ENCODE results near the gene SKP1.
A peak's percentile ranks its signal among the peaks of the same experiment; 100 is the strongest.
"Not testable (repeated sequence)": the region's sequence is repeated elsewhere in the genome, so short reads cannot be mapped to it uniquely, and the experiment has no call there.

The SKP1 gene

GRCh38 chr5:134176511-134177368 is at the start of gene SKP1:
TSS of gene SKP1 (minus strand) at chr5:134176950. CDS start at chr5:134174022, 2,928 bp downstream.
- peak; percentile 68 for DNase-seq

DNA sequence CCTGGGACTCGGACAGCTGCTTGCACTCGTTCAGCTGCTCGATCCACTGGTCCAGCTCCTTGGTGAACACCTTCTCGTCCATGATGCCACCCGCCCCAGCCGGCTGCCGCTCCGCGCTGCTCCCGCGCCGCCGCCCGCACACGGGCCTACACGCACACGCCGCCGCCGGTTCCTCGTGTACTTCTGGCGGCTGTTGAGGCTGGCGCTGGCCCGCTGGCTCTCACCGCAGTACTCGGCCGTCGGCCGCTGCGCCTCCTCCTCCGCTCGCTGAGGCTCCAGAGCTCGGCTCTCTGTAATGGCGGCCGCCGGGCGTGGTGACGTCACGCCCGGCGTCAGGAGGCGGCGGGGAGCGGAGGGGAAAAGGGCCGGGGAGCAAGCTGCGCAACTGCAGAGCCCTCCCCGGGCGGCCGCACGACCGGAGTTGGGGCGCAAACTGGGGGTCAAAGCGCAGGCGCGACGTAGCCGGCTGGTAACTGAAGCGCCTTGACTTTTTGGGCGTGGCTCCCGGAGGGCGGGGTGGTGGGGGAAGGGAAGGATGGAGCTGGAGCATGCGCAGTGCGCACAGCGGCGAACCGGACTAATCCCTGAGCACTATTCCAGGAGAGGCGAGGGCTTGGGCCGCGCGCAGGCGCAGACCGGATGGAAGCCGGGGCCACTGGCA is 49.2 kb upstream of the SKP1 start, which contains the start of gene PPP2CA:
PPP2CA (minus strand) TSS at position 294 of the 661 bp plus-strand sequence; CDS start at position 82, 212 bp downstream.
- DNase-seq: peak; percentile 95

DNA sequence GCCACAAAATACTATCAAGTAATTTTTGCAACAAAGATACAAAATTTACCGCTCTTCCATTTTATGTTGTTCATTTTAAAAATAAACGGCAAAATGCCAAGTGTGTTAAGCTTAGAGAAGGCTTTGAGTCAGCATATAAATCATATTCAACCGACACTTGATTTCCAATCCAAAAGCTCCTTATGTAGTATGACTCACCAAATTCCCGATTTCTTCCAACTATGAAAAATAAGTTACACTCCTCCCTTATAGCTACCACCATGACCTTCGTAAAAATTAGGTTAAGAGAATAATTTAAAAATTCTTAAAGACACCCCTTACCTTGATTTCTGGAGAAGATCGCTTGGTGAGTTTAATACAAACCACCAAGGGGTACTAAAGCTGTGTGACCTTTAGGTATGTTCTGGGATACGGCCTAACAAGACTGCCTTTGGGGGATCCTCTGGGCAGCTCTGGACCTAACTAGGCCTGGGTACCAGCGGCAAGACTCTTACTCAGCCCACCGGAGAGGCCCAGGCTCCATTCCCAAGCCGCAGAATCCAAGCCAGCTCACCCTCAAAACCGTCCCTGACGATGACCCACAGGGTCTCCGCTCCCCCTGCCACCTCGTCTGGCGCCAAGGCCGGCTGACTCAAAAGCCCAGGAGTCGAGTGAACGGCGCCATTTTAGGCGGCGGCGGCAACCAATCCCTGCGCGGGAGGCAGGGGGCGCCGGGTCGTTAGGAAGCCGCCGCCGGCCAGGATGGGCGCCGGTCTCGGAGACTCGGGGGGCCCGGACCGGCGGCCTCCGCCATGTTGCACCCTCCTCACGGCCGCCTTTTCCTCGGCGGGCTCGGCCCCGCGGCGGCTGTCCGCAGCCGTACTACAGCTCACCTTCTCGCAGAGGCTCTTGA is 48.4 kb upstream of the SKP1 start:
- DNase-seq: peak; percentile 37

DNA sequence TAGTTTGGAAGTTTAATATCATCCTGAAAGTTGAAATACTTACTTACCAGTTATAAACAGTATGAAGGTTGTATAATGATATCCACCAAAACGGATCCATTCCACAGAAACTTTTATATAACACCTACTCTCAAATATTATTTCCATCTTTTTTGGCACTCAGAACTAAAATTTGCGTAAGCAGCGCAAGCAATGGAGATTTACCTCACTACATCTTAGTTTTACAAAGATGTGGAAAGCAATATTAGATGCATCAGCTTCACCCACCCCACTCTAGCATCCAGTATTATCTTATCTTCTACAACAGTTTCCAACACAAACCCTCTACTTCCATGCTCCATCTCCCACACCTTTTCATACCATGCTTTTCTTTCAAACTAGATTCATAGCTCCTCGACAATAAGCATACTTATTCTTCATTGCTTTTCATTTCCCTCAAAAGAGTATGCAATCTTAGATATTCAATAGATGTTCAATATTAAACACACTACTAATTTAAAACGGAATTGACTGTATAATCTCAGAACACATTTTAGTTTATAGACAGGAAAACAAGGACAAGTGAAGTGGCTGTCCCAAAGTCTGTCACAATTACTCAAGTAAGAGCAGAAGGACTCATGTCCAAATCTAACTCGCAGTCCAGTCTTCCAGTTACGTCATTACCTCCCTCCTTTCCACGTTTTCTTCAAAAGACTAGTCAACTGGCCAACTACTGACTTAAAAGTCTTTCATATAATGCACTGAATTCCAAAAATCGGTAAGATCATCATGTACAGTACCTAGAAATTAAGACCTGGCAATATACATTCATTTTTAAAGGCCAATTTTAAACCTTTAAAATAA is 46.9 kb upstream of the SKP1 start:
- no peak for DNase-seq

DNA sequence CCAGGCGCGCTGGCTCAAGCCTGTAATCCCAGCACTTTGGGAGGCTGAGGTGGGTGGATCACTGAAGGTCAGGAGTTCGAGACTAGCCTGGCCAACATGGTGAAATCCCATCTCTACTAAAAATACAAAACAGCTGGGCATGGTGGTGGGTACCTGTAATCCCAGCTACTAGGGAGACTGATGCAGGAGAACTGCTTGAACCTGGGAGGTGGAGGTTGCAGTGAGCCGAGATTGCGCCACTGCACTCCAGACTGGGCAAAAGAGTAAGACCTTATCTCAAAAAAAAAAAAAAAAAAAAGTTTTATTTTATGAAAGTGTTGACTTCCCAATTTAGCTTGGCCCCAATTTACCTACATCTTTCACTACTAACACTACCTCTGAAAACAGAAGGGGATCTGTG is 44.9 kb upstream of the SKP1 start:
- not testable (repeated sequence) for DNase-seq

DNA sequence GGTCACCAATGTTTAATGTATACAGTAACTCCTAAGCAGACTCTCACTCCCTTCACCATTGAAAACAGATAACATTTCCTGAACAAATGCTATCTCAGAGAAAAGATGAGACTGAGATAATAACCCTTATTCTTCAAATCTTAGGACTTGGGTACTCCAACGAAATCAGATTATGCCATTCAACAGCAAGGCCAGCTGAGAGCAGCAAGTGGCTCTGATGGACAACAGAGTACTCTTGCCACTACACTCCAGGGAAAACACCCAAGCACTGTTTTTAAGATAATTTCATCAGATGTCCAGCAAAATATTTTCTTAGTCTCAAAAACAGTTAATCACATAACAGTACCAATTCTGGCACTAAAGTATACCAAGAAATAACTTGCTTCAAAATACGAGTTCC is 39.0 kb upstream of the SKP1 start:
- no peak for DNase-seq

DNA sequence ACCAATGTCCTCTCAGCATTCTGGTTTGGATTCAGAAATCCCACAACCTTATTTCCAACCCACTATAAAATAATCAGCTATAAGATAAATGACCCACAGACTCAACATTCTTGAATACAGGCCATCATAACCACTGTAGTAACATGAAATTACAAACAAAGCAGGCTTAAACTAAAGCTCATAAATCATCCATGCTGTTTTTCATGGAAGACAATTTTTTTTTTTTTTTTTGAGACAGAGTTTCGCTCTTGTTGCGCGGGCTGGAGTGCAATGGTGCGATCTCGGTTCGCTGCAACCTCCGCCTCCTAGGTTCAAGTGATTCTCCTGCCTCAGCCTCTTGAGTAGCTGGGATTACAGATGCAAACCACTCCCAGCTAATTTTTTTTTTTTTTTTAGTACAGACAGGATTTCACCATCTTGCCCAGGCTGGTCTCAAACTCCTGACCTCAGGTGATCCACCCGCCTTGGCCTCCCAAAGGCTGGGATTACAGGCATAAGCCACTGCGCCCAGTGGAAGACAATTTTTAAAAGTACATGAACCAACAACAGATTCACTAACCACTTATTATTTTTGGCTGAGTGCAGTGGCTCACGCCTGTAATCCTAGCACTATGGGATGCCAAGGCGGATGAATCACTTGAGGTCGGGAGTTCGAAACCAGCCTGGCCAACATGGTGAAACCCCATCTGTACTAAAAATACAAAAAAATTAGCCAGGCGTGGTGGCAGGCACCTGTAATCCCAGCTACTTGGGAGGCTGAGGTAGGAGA is 34.7 kb upstream of the SKP1 start:
- not testable (repeated sequence) for DNase-seq

DNA sequence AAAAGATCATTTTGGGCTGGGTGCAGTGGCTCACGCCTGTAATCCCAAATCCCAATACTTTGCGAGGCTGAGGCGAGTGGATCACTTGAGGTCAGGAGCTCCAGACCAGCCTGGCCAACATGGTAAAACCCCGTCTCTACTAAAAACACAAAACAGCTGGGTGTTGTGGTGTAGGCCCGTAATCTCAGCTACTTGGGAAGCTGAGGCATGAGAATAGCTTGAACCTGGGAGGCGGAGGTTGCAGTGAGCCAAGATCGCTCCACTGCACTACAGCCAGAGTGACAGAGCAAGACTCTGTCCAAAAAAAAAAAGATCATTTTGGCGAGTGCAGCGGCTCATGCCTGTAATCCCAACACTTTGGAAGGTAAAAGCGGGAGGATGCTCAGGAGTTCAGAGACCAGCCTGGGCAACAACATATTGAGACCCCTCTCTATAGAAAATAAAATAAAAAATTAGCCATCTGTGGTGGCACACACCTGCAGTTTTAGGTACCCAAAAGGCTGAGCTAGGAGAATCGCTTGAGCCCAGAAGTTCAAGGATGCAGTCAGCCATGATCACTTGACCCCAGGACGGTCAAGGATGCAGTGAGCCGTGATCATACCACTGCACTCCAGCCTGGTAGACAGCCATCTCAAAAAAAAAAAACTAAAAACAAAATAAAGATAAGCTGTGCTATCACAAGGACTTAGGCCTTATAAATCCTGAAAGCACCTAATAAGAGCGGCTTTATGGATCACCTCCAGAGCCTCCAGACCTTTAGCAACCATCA is 32.9 kb upstream of the SKP1 start:
- no peak for DNase-seq

- DNase-seq: no peak
Measured at GRCh38 chr5:134207696-134208095, 30.9 kb upstream of the SKP1 start.

GRCh38 chr5:134206627-134207160 is 29.9 kb upstream of the SKP1 start:
- no peak for DNase-seq

- DNase-seq: no peak
Measured at GRCh38 chr5:134204575-134204974, 27.8 kb upstream of the SKP1 start.

GRCh38 chr5:134203630-134204029 is 26.9 kb upstream of the SKP1 start:
- no peak for DNase-seq

DNA sequence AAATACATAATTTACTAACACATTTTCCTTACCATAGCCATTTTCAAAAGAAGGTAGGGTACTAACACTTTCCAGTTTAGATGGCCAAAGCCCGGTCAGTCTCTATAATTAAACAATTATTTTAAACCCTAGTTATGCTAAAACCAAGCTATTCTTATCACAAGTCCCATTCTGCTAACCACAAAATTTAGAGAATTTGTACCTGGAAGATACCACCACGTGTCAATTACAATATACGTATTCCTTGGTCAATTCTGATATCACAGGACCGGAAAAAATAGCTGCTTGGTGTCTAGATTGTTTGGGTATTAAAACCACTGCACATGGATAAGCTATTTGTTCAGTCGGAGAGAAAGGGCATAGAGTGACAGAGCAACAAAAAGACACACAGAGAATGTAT is 18.9 kb upstream of the SKP1 start:
- no peak for DNase-seq

- DNase-seq: no peak
Measured at GRCh38 chr5:134189031-134189430, 12.3 kb upstream of the SKP1 start.

GRCh38 chr5:134188092-134188491 is 11.3 kb upstream of the SKP1 start:
- no peak for DNase-seq

DNA sequence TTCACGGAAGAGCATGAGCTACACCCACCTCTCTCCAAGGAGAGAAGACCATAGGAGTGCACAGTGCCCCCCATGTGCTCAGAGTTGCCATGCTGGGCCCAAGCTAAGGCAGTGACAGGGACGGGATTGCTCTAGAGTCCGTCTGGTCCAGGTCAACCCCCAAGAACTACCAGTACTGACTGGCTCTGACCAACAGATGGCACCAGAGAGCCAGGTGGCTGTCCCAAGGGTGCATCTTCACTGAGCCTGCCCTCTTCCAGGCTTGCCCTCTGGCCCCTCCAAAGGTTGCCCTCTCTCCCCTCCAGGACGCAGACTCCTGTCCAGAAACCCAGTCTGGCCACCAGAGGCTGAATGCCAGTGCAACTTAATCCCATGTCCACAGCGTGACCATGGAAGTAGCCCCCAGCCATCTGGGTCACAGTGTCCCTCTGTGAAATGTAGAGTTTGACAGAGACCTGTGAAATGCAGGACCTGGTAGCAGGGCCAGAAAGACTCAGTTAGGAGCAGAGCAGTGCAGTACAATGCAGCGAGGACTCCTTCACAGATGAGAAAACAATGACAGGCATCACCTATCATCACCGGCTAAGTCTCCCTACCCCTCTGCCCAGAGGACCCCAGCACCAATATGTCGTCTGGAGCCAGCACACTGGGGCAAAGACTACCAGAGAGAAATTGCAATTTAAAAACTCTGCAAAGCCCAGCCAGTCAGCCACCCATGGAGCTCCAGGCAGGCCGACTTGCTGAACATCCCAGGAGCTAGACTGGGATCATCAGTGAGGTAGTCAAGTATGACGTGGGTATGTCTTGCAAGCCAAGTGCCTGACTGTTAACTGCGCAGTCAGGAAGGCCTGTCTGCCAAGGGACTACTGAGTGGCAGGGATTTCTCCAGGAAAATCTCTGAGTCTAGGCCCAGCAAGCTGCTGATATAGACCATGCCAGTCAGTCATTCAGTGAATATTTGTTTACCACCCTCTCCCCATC is 7.7 kb upstream of the SKP1 start:
- DNase-seq: peak; percentile 6

GRCh38 chr5:134183481-134183880 is 6.7 kb upstream of the SKP1 start:
- no peak for DNase-seq

GRCh38 chr5:134178096-134178419 is 1.3 kb upstream of the SKP1 start:
- DNase-seq: no peak

All from NCI-H774 (cell line).